Endothelial cell of umbilical vein (primary cell): ENCODE data around the gene MFAP4. TPM values are rescaled to one million over a fixed set of nuclear protein-coding genes. Genes with fewer than 3 reads are reported as not detected.

Source experiments
- BruUV-seq: library from RNA; stranded (reverse); fragments of 400-500 nt; replicated peaks from 2 replicates; lab custom pipeline; 2021; lab: Mats Ljungman, UMichigan
- CTCF ChIA-PET: fragments of 300-600, 350-600 bp; sonication (Branson Sonifier 250); formaldehyde crosslinking; loops from one replicate; lab custom pipeline; 2021; ENCODE audit warnings: antibody characterized with exemption, inconsistent platforms; lab: Charles Lee
- POLR2A ChIA-PET: fragments of 300-600, 350-600 bp; sonication (Branson Sonifier 250); formaldehyde crosslinking; loops from one replicate; lab custom pipeline; 2021; ENCODE audit warnings: antibody characterized with exemption, inconsistent platforms; lab: Charles Lee
- DNase-seq: peaks from one replicate; pipeline ENCODE4 v3.0.0-alpha.2; 2011; ENCODE audit warnings: low read depth, low spot score
- FAIRE-seq: peaks from 2 replicates; lab custom pipeline; 2011; peaks lifted over from hg19 to GRCh38; lab: Jason Lieb, UNC
- H2AFZ ChIP-seq: 2 replicates; pipeline ENCODE4 v1.6.0; 2012; ENCODE audit warnings: low read depth, low read length, control low read depth, inconsistent platforms
- H3K27ac ChIP-seq: 2 replicates; pipeline ENCODE4 v1.5.1; 2011; ENCODE audit warnings: low read depth, mild to moderate bottlenecking, control low read depth, low read length, moderate library complexity; ENCODE audit not compliant: insufficient read depth
- H3K27me3 ChIP-seq, 2 experiments: 2 replicates each; pipeline versions ENCODE4 v1.6.0 to v1.6.1; 2011; ENCODE audit warnings: low read length in 2 of 2, mixed read lengths in 1 of 2; ENCODE audit not compliant: control insufficient read depth in 2 of 2, insufficient read depth in 2 of 2
- H3K36me3 ChIP-seq, 2 experiments: 2 replicates in 1 of 2; 3 replicates in 1 of 2; pipeline ENCODE4 v1.5.1; 2011; ENCODE audit warnings: low read length in 2 of 2, mild to moderate bottlenecking in 1 of 2, moderate library complexity in 1 of 2; ENCODE audit not compliant: control insufficient read depth in 2 of 2, insufficient read depth in 2 of 2; ENCODE audit errors: extremely low read depth in 1 of 2
- H3K4me1 ChIP-seq: 3 replicates; pipeline ENCODE4 v1.5.1; 2011; ENCODE audit warnings: mild to moderate bottlenecking, low read length; ENCODE audit not compliant: control insufficient read depth, insufficient read depth; ENCODE audit errors: extremely low read depth
- H3K4me2 ChIP-seq: 2 replicates; pipeline ENCODE4 v1.6.1; 2011; ENCODE audit warnings: low read length, control low read depth, mixed read lengths; ENCODE audit not compliant: insufficient read depth
- H3K4me3 ChIP-seq, 3 experiments: fragments of 200-600 bp in 1 of 3; sonication (generic), shearing (Covaris generic) in 1 of 3; replicated peaks in 1 of 3; 2 replicates each; pipeline ENCODE4 v1.5.1; 2011 to 2016; ENCODE audit warnings: control low read depth in 3 of 3, low read length in 3 of 3, mild to moderate bottlenecking in 2 of 3, inconsistent platforms in 1 of 3, low read depth in 1 of 3, moderate library complexity in 1 of 3; ENCODE audit not compliant: insufficient read depth in 1 of 3
- H3K79me2 ChIP-seq: 2 replicates; pipeline ENCODE4 v1.6.0; 2012; ENCODE audit warnings: low read length, inconsistent platforms; ENCODE audit not compliant: control insufficient read depth, insufficient read depth
- H3K9ac ChIP-seq: replicated peaks from 2 replicates; pipeline ENCODE3; 2011; ENCODE audit warnings: low read length, control low read depth; ENCODE audit not compliant: insufficient read depth; ENCODE audit errors: extremely low read depth
- H3K9me1 ChIP-seq: replicated peaks from 3 replicates; pipeline ENCODE4 v1.6.0; 2011; ENCODE audit warnings: mild to moderate bottlenecking, low read length; ENCODE audit not compliant: control insufficient read depth, insufficient read depth; ENCODE audit errors: extremely low read depth
- H3K9me3 ChIP-seq: replicated peaks from 2 replicates; pipeline ENCODE4 v1.5.1; 2012; ENCODE audit warnings: low read length, inconsistent platforms; ENCODE audit not compliant: control insufficient read depth, insufficient read depth
- H4K20me1 ChIP-seq: replicated peaks from 2 replicates; pipeline ENCODE3; 2011; ENCODE audit warnings: mild to moderate bottlenecking, low read length; ENCODE audit not compliant: control insufficient read depth, insufficient read depth; ENCODE audit errors: extremely low read depth
- EZH2 ChIP-seq: IDR thresholded peaks from 2 replicates; pipeline ENCODE4 v1.6.1; 2012; ENCODE audit warnings: borderline replicate concordance, low read depth, mild to moderate bottlenecking, moderate library complexity, low read length, inconsistent platforms; ENCODE audit not compliant: severe bottlenecking
- FOS ChIP-seq: IDR thresholded peaks from 2 replicates; pipeline ENCODE4 v1.6.1; 2011; ENCODE audit warnings: mild to moderate bottlenecking, low read length, moderate library complexity, borderline replicate concordance; ENCODE audit not compliant: insufficient read depth
- GATA2 ChIP-seq: IDR thresholded peaks from 2 replicates; pipeline ENCODE4 v1.7.0; 2011; ENCODE audit warnings: low read depth, mild to moderate bottlenecking, moderate library complexity, mixed read lengths, low read length; ENCODE audit not compliant: insufficient read length, insufficient read depth
- JUN ChIP-seq: IDR thresholded peaks from 2 replicates; pipeline ENCODE4 v1.6.1; 2011; ENCODE audit warnings: borderline replicate concordance, low read depth; ENCODE audit not compliant: insufficient read length, insufficient read depth
- MYC ChIP-seq: IDR thresholded peaks from one replicate; pipeline ENCODE4 v1.6.1; 2011; ENCODE audit warnings: mild to moderate bottlenecking, low read depth, low read length
- POLR2A ChIP-seq: IDR thresholded peaks from 2 replicates; pipeline ENCODE4 v1.6.1; 2012; ENCODE audit warnings: low read depth, mild to moderate bottlenecking, control low read depth, low read length
- POLR2AphosphoS5 ChIP-seq: IDR thresholded peaks from 2 replicates; pipeline ENCODE4 v1.6.1; 2012; ENCODE audit warnings: low read depth, mild to moderate bottlenecking, control low read depth, low read length, moderate library complexity; ENCODE audit not compliant: insufficient read depth
- dilution Hi-C: fragments of 300-500 bp; cut with MboI; formaldehyde crosslinking; loops from one replicate; pipeline ENCODE4 v1.15.0; 2019; ENCODE audit warnings: low sequenced_read_pairs; ENCODE audit not compliant: extremely low pct_ligation_motif_present
- intact Hi-C: fragments of 100-400 bp; cut with micrococcal nuclease; formaldehyde crosslinking; loops from one replicate; pipeline ENCODE4 v1.10.0; 2022
- polyA plus RNA-seq, 4 experiments: library from polyadenylated mRNA; depleted of rRNA in 3 of 4; stranded (reverse) in 3 of 4; unstranded in 1 of 4; fragments of >200 nt; gene quantifications; 2 replicates each; pipeline versions ENCODE4 v1.2.1 to v1.2.3, GENCODE V29; 2011 to 2012; ENCODE audit warnings: missing spikeins in 1 of 4
- total RNA-seq: library from RNA; stranded (reverse); gene quantifications from 2 replicates; pipeline ENCODE4 v1.2.3, GENCODE V29; 2021
- TF ChIP-seq, protein P1 (sequence below), 2 donors: IDR thresholded peaks; 1 replicate in 1 of 2; 2 replicates in 1 of 2; pipeline ENCODE4 v1.5.1; 2011; ENCODE audit warnings: low read length in 2 of 2, mild to moderate bottlenecking in 2 of 2, moderate library complexity in 2 of 2, control low read depth in 1 of 2, inconsistent platforms in 1 of 2, low read depth in 1 of 2; ENCODE audit not compliant: insufficient read depth in 1 of 2; ENCODE audit errors: extremely low read depth in 1 of 2
- TF ChIP-seq, protein P2 (sequence below): IDR thresholded peaks from 2 replicates; pipeline ENCODE4 v1.6.1; 2011; ENCODE audit not compliant: insufficient read depth, insufficient read length

Gene MFAP4
- total and polyA plus RNA-seq, 2 donors (not counting 3 experiments of a cell fraction or from before 2014, with no cell fraction given), result not detected

DNA sequence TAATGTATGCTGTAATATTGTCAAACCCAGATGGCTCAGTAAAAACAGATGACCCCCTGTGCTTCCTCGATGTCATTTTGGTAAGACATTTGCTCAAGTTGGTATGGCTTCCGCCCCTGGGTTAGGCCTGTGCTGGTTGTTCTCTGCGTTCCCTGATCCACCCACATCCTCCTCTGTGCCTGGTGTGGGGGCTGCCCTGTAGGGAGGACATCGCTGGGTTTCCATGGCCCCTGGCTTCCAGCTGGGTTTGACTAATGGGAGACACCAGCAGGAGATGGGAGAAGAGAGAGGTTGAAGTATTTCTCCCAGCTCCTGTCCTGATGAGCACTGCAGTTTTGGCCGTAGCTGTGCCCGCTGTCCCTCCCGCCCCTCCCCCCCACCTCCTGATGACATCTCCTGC, 4.4 kb upstream of the MFAP4 start:
- Histone ChIP-seq H3K79me2 (no peaks in the 10 kb centered on the region), H3K4me2 (no peak overlapping the region), H3K36me3 (no peaks in the 10 kb centered on the region), H2AFZ (no peak overlapping the region), H3K4me3 (no peak overlapping the region), H3K4me1 (no peaks in the 10 kb centered on the region), H3K9me1 (no peaks in the 10 kb centered on the region), H3K9me3 (no peaks in the 10 kb centered on the region), H4K20me1 (no peaks in the 10 kb centered on the region), H3K27me3 (peaks cover 9 to 19% of the 10 kb centered on the region in 2 experiments), H3K27ac (no peak overlapping the region), H3K9ac (no peak overlapping the region)
- TF ChIP-seq FOS, result no peak
- no peak for TF ChIP-seq JUN
- TF ChIP-seq MYC, result no peak
- TF ChIP-seq EZH2, result no peak
- TF ChIP-seq GATA2, result no peak
- TF ChIP-seq, protein P1, sequence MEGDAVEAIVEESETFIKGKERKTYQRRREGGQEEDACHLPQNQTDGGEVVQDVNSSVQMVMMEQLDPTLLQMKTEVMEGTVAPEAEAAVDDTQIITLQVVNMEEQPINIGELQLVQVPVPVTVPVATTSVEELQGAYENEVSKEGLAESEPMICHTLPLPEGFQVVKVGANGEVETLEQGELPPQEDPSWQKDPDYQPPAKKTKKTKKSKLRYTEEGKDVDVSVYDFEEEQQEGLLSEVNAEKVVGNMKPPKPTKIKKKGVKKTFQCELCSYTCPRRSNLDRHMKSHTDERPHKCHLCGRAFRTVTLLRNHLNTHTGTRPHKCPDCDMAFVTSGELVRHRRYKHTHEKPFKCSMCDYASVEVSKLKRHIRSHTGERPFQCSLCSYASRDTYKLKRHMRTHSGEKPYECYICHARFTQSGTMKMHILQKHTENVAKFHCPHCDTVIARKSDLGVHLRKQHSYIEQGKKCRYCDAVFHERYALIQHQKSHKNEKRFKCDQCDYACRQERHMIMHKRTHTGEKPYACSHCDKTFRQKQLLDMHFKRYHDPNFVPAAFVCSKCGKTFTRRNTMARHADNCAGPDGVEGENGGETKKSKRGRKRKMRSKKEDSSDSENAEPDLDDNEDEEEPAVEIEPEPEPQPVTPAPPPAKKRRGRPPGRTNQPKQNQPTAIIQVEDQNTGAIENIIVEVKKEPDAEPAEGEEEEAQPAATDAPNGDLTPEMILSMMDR (IDR thresholded peaks at IDR 0.05; ENCODE audit: extremely low read depth in 1 of 2, insufficient read depth in 1 of 2, low read depth in 1 of 2, low read length in 2 of 2), result no peak
- no peak for TF ChIP-seq POLR2A
- TF ChIP-seq, protein P2, sequence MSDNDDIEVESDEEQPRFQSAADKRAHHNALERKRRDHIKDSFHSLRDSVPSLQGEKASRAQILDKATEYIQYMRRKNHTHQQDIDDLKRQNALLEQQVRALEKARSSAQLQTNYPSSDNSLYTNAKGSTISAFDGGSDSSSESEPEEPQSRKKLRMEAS, result no peak
- TF ChIP-seq POLR2AphosphoS5, result no peak
- POLR2A ChIA-PET, result no interaction called here
- dilution Hi-C loops, result no loop called here
- no peak for DNase-seq
- no TSS peak for BruUV-seq
- FAIRE-seq, result no peak
- intact Hi-C loops, result no loop called here
- CTCF ChIA-PET, result no interaction called here
